ENCODE data around the gene TIPRL.

Gene TIPRL

GRCh38 chr1:168217664-168218063, 38.9 kb downstream of the TIPRL start:
- DNase-seq = no peak

DNA sequence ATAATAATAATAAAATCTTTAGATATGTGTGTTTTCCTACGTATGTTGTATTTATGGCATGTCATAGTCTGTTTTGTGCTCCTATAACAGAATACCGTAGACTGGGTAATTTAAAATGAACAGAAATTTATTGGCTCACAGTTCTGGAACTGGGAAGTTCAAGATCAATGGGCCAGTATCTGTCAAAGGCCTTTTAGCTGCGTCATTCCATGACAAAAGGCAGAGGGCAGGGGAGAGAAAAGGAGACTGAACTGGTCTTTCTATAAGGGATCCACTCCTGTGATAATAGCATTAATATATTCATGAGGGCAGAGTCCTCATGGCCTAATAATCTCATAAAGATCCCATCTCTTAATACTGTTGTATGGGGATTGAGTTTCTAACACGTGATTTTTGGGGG, 39.9 kb downstream of the TIPRL start:
- no peak for DNase-seq

GRCh38 chr1:168220470-168220871, 41.7 kb downstream of the TIPRL start:
- no peak for DNase-seq

DNA sequence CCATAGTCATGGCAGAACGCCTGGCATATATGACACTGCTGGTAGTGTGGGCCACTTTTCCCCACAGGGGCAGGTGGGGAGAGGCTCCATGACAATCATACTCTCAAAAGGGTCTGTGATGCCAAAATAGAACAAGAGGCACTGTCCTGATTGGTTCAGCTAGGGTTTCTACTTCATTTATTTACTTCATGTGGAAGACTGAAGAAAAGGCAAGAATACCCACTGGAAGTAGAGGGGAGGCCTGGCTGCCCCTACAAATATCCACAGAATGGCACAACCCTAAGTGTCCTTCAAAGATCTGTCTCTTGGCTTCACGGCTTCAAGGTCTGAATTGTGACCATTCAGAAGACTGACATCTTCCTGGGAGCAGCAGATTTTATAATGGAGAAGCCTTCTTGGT, 42.5 kb downstream of the TIPRL start:
- no peak for DNase-seq

- no peak for DNase-seq
Measured at GRCh38 chr1:168223261-168223660, 44.5 kb downstream of the TIPRL start.

- DNase-seq = no peak
Measured at GRCh38 chr1:168223681-168224540, 45.1 kb downstream of the TIPRL start.

DNA sequence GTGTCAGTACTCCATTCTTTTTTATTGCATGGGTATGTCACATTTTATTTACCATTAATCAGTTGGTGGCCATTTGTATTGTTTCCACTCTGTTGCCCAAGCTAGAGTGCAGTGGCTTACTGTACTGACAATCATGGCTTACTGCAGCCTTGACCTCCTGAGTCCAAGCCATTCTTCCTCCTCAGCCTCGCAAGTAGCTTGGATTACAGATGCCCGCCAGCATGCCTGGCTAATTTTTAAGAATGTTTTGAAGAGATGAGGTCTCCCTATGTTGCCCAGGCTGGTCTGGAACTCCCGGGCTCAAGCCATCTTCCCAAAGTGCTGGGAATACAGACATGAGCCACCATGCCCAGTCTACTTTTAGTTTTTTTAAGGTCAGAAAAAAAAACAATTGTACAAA, 46.2 kb downstream of the TIPRL start:
- no peak for DNase-seq

GRCh38 chr1:168225476-168226190, 46.9 kb downstream of the TIPRL start, which contains the start of gene SFT2D2:
SFT2D2 (plus strand) TSS chr1:168226004; CDS start chr1:168226080, 76 bp downstream.
- peak; percentile 86 for DNase-seq

GRCh38 chr1:168227620-168228019, 48.9 kb downstream of the TIPRL start:
- no peak for DNase-seq

GRCh38 chr1:168229893-168230292, 51.1 kb downstream of the TIPRL start:
- DNase-seq = no peak

- no peak for DNase-seq
Measured at GRCh38 chr1:168230709-168231108, 51.9 kb downstream of the TIPRL start.

GRCh38 chr1:168234846-168235547, 56.2 kb downstream of the TIPRL start:
- DNase-seq = no peak

DNA sequence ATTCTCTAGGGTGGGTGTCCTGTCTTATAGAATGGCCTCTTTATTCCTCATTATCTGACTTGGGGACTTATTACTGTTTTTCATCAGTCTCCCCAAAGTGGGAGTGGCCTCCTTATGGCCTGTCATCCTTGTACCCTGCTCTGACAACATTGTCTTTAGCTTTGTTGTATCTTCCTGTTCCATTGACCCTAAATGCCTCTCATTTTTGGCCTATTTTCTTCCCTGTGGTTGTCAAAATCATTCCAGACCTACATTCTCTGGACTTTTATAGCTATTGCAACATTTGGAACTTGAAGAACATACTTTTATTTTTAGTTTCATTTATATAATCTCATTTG, 56.8 kb downstream of the TIPRL start:
- DNase-seq = no peak

- no peak for DNase-seq
Measured at GRCh38 chr1:168235937-168236336, 57.2 kb downstream of the TIPRL start.

GRCh38 chr1:168236836-168237611, 58.3 kb downstream of the TIPRL start:
- no peak for DNase-seq

GRCh38 chr1:168243198-168243597, 64.4 kb downstream of the TIPRL start:
- DNase-seq = no peak

DNA sequence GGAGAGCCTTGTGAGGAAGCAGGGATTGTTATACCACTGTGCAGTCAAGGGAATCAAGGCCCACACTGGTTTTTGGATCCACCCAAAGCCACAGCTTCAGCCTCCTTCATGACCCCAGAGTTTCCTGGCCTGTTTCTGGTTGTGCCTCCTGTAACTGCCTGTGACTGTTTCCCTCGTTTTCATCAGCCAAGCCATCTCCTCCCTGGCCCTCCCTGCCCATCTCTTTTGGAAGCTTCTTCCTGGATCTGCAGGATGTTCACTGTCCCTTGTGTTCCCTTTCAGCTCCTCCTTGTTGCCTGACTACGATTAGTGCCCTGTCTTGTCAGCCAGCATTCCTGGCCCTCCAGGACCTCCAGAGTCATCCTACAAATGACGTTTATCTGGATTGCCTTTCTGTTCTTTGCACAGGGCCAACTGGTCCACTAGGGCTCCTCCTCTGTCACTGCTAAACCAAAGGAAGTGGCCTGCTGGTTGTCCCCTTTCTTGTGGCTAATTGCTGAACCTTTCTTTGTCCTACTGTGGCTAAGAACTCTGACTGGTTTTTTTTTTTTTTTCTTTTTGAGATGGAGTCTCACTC, 65.0 kb downstream of the TIPRL start:
- DNase-seq = no peak

DNA sequence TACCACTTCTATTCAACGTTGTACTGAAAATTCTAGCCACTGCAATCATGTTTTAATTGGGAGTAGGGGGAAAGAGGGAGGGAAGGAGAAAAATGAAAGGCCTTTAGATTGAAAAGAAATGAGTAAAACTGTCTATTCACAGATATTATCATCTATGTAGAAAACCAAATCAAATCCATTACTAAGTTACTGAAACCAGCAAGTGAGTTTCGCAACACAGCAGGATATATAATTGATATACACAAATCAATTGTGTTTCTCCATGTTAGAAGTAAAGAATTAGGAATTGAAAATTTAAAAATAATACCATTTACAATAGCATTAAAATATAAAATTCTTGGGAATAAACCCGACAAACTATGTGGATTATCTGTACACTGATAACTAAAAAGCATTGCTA, 66.3 kb downstream of the TIPRL start:
- no peak for DNase-seq

DNA sequence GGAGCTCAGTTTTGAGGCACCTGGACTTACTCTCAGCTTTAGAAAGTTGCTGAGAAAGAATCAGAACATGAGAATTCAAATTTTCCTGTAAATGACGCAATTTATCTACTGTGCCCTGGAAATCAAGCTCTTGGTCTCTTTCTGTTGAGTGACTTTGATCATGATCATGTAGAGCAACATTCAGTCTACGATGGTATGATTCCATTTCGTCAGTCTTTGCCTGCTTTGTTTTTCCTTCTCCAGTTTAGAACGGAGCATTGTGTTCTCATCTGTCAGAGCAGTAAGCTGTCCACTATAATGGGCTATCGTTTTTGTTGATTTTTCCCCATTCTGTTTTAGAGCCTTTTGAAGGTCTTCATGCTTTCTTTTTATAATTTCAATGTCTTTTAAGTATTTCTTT, 67.7 kb downstream of the TIPRL start:
- DNase-seq = no peak
